GM12878 (cell line): ENCODE data around the gene FBXL15. TPM values are rescaled to one million over a fixed set of nuclear protein-coding genes. Genes with fewer than 3 reads are reported as not detected.

Experiments
- ASH2L ChIP-seq: fragments of 300-600, 200-600 bp; sonication (generic); IDR thresholded peaks from 2 replicates; pipeline ENCODE4 v1.6.1; 2017; ENCODE audit warnings: low read depth, mild to moderate bottlenecking, borderline replicate concordance
- CBX5 ChIP-seq: sonication (generic); IDR thresholded peaks from 2 replicates; pipeline ENCODE4 v1.6.1; 2016; ENCODE audit warnings: low read depth, moderate library complexity, mild to moderate bottlenecking, inconsistent platforms
- CHD1 ChIP-seq: IDR thresholded peaks from 2 replicates; pipeline ENCODE4 v1.6.1; 2012; ENCODE audit warnings: low read depth, low read length, improper control_type of control experiment
- EGR1 ChIP-seq, 2 experiments: IDR thresholded peaks; 1 replicate in 1 of 2; 2 replicates in 1 of 2; pipeline ENCODE4 v1.6.1; 2011 to 2012; ENCODE audit warnings: low read depth in 2 of 2, low read length in 2 of 2, borderline replicate concordance in 1 of 2, mild to moderate bottlenecking in 1 of 2, moderate library complexity in 1 of 2
- HCFC1 ChIP-seq: fragments of 150-350 bp; IDR thresholded peaks from 2 replicates; pipeline ENCODE4 v1.6.1; 2014; ENCODE audit warnings: low read length
- HDAC6 ChIP-seq: fragments of 200-600 bp; sonication (generic); IDR thresholded peaks from one replicate; pipeline ENCODE4 v1.8.0; 2017; ENCODE audit warnings: antibody characterized with exemption; ENCODE audit not compliant: unreplicated experiment
- IRF5 ChIP-seq: fragments of 450-650 bp; IDR thresholded peaks from 2 replicates; pipeline ENCODE4 v1.6.1; 2017; ENCODE audit warnings: borderline replicate concordance
- MEF2B ChIP-seq: fragments of 450-650 bp; IDR thresholded peaks from 2 replicates; pipeline ENCODE4 v1.6.1; 2018; ENCODE audit warnings: mild to moderate bottlenecking, moderate library complexity; ENCODE audit not compliant: partially characterized antibody, poor library complexity, severe bottlenecking
- RCOR1 ChIP-seq: conservative IDR thresholded peaks from 2 replicates; pipeline ENCODE4 v1.6.1; 2012; ENCODE audit warnings: low read depth, low read length, improper control_type of control experiment
- SUPT20H ChIP-seq: IDR thresholded peaks from 2 replicates; pipeline ENCODE4 v1.6.1; 2011; ENCODE audit warnings: low read depth, mild to moderate bottlenecking, low read length, moderate library complexity, borderline replicate concordance; ENCODE audit not compliant: control insufficient read depth
- YBX1 ChIP-seq: fragments of 450-650 bp; IDR thresholded peaks from 2 replicates; pipeline ENCODE4 v1.6.1; 2016; ENCODE audit warnings: antibody characterized with exemption
- polyA plus RNA-seq, 11 experiments: library from polyadenylated mRNA; depleted of rRNA in 4 of 11; unstranded in 6 of 11; stranded (reverse) in 5 of 11; fragments of >200 nt; fragmentation: Nextera tagmentation in 4 of 11; fragmentation: Illumina TruSeq in 1 of 11; extraction: Ambion mirVana in 4 of 11; extraction: Trizol in 1 of 11; gene quantifications; 1 replicate in 1 of 11; 2 replicates in 10 of 11; pipeline versions ENCODE4 v1.2.1 to v1.2.3, GENCODE V29; 2011 to 2016; ENCODE audit warnings: inconsistent platforms in 2 of 11, missing spikeins in 2 of 11, low read depth in 1 of 11
- total RNA-seq, 4 experiments: library from RNA; depleted of rRNA in 3 of 4; stranded (reverse); fragments of >200 nt in 3 of 4; fragmentation: Illumina TruSeq in 1 of 4; extraction: Trizol in 1 of 4; gene quantifications; 2 replicates each; pipeline versions ENCODE4 v1.2.1 to v1.2.3, GENCODE V29; 2013 to 2021

Gene FBXL15
- total and polyA plus RNA-seq, 10 of the 15 experiments (the other 5 are each of a cell fraction or from before 2014, with no cell fraction given): 0.13 to 21.3 (median 7.9) TPM

- TF ChIP-seq HDAC6: no peak
- no peak for TF ChIP-seq CHD1
- TF ChIP-seq RCOR1: no peak
- TF ChIP-seq MEF2B: peak; percentile 84
- TF ChIP-seq IRF5: no peak
- peak; percentile 73 to 78 for TF ChIP-seq EGR1 (IDR thresholded peaks at IDR 0.05; ENCODE audit: borderline replicate concordance in 1 of 2, low read depth in 2 of 2, low read length in 2 of 2)
- 0 out of 2 replicates have a peak, but pooled peaks have one; percentile 19 for TF ChIP-seq CBX5
- no peak for TF ChIP-seq YBX1
- TF ChIP-seq HCFC1: no peak
- no peak for TF ChIP-seq SUPT20H
- TF ChIP-seq ASH2L: no peak
- TF ChIP-seq, all 136 proteins: peak for 32
These were observed 29.9 kb downstream of the FBXL15 start (continued) for GRCh38 chr10:102450374-102451104.
